PC-3 (cell line): ENCODE data around the gene MAGI2.

Experiments
- EZH2 ChIP-seq: fragments of 300-600 bp; sonication (generic); IDR thresholded peaks from one replicate; pipeline ENCODE4 v1.6.1; 2017; ENCODE audit warnings: antibody characterized with exemption, mild to moderate bottlenecking, low read length; ENCODE audit not compliant: unreplicated experiment
- TF ChIP-seq, protein P1 (sequence below): fragments of 300-600 bp; sonication (generic); conservative IDR thresholded peaks from 2 replicates; pipeline ENCODE4 v1.5.1; 2017; ENCODE audit warnings: antibody characterized with exemption, low read depth, mild to moderate bottlenecking, low read length

DNA sequence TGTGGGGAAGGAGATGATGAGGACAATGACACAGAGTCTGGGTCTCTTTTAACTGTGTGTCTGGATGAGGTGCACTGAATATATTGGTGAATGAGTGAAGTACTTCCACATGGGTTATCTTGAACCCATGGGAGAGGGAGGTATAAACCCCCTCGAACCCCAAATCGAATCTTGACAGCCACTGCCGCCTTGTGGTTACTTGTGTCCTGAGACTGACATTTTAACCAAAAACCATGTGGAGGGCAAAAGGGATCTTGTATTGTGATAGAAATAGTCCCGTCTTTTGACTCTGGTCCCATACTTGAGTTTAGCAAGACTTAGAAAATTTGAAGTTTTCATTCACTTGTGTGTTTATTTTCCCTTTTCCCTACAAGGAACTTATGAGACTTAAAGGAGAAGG is 1371.6 kb downstream of the MAGI2 start:
- TF ChIP-seq, protein P1, sequence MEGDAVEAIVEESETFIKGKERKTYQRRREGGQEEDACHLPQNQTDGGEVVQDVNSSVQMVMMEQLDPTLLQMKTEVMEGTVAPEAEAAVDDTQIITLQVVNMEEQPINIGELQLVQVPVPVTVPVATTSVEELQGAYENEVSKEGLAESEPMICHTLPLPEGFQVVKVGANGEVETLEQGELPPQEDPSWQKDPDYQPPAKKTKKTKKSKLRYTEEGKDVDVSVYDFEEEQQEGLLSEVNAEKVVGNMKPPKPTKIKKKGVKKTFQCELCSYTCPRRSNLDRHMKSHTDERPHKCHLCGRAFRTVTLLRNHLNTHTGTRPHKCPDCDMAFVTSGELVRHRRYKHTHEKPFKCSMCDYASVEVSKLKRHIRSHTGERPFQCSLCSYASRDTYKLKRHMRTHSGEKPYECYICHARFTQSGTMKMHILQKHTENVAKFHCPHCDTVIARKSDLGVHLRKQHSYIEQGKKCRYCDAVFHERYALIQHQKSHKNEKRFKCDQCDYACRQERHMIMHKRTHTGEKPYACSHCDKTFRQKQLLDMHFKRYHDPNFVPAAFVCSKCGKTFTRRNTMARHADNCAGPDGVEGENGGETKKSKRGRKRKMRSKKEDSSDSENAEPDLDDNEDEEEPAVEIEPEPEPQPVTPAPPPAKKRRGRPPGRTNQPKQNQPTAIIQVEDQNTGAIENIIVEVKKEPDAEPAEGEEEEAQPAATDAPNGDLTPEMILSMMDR: 0 out of 2 replicates have a peak, but pooled peaks have one; percentile 22
- no peak for TF ChIP-seq EZH2
